GM18511 (cell line): Measurements from ENCODE around the gene EGR2.
"Not testable (repeated sequence)": the region's sequence is repeated elsewhere in the genome, so short reads cannot be mapped to it uniquely, and the experiment has no call there.

Source experiments
- ATAC-seq: cut with Tn5 transposase; IDR thresholded peaks from one replicate; pipeline ENCODE4 v1.9.1; 2021; ENCODE audit warnings: mild to moderate bottlenecking, moderate library complexity; ENCODE audit not compliant: unreplicated experiment

Gene EGR2

GRCh38 chr10:62795762-62796161, 20.4 kb downstream of the EGR2 start:
- no peak for ATAC-seq

- no peak for ATAC-seq
These were observed 21.1 kb downstream of the EGR2 start for GRCh38 chr10:62795100-62795499.

- no peak for ATAC-seq
These were observed 21.9 kb downstream of the EGR2 start for GRCh38 chr10:62794306-62794705.

DNA sequence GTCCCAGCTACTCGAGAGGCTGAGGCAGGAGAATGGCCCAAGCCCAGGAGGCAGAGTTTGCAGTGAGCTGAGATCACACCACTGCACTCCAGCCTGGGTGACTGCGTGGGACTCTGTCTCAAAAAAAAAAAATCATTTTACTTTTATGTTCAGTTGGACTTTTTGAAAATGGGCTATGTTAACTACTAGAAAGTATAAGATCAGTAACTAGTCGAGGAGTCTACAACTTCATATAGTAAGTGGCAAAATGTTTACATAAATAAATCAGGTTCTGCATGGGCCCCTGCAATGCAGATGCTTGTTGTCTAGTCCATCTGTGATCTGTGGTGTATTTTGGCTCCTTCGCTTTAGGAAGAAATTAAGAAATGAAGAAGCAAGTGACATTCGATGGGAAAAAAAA, 23.9 kb downstream of the EGR2 start:
- no peak for ATAC-seq

DNA sequence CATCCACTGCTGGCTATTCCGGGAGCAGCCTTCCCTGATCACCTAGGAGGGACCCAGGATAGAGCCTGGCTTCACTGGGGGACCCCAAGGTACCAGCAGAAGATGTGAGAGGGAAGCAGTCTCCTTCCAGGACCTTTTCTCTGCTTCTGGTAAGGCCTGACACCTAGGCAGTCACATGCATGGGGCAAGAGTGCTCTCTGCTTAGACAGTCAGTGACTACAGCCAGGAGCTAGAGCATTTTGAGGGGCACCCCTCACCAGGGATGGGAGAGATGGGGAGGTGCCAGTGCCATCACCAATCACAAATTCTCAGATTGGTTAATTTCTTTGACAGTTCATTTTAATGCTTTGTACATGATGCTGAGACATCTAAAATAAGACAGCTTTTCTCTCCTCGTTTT, 25.6 kb downstream of the EGR2 start:
- ATAC-seq = no peak

DNA sequence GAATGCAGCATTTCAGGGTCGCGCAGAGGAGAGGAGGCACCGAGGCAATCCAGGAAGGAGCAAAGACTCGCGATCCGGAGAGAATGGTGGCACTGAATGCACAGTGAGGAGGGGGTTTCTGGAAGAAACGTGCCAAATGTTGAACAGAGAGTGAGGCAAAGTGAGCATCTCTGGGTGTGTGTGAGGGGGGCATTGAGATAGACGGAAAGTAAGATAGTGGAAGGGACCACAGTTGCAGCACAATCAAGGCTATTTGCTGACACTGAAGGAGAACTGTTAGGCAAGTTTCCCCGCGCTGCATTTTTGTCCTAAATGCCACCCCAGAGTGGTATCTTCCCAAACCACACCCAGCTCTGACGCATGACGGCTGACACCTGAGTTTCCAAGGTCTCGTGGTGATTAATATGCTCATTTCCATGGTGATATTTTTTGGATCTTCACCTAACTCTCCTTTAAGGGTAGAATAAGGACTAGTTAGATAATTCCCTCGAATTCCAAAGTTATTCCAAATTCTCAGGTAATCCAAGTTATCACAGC, 26.1 kb downstream of the EGR2 start:
- no peak for ATAC-seq

DNA sequence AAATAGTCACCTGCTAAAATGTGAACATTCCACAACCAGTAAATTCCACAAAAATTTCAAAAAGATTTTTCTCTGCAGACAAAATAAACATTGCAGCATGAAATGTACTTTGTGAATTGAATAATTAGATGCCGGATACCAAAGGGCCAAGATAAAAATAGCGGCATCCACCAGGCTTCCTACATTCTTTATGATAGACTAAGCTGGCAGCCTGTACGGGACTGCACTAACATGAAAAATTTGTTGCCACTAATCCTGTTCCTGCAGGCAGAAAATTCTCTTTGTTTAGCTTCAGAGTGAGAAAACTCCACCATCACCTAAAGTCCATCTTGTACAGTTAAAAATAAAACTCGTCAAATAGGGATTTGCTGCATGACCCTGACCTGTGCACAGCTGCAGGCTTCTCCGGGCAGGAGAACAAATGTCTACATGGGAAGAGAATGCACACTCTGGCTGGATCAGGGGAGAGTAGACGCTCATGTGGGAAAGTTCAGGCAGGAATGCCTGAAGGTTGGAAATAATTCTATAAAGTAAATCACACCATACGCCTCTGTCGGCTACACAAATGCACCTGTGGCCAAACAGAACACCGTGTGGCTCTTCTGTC, 27.2 kb downstream of the EGR2 start:
- no peak for ATAC-seq

GRCh38 chr10:62788285-62788684, 27.9 kb downstream of the EGR2 start:
- not testable (repeated sequence) for ATAC-seq

DNA sequence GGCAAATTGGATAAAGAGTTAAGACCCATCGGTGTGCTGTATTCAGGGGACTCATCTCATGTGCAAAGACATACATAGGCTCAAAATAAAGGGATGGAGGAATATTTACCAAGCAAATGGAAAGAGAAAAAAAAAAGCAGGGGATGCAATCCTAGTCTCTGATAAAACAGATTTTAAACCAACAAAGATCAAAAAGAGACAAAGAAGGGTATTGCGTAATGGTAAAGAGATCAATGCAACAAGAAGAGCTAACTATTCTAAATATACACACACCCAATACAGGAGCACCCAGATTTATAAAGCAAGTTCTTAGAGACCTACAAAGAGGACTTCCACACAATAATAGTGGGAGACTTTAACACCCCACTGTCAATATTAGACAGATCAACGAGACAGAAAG, 31.6 kb downstream of the EGR2 start:
- not testable (repeated sequence) for ATAC-seq

DNA sequence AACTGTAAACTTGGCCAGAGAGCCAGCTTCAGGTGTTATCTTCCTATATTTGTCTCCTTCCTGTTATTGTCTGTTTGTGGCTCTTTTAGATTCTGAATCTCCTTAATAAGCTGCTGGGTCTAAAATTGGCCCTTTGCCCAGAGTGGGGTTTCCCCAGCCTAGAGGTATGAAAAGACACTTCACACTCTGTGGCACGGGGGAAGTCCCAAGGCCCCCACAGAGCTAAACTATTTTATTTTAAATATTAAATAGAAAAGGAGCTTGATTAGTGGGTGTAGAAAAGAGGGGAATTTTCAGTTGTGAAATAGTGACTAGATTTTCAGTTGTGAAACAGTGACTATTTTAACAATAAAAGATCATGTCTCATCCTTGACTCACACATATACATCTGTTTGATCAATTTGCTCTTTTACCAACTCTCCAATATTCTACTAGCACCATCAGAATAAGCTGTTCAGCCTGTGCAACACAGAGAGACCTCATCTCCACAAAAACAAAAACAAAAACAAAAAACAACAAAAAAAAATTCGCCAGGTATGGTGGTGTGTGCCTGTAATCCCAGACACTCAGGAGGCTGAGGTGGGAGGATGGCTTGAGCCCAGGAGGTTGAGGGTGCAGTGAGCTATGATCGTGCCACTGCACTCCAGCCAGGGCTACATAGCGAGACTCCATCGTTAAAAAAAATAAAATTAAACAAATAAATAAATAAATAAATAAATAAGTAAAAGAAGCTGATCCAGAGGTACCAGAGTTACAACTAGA, 36.5 kb downstream of the EGR2 start:
- ATAC-seq = peak; percentile 96

- peak; percentile 47 for ATAC-seq
These were observed 38.0 kb downstream of the EGR2 start for GRCh38 chr10:62778125-62778524.

GRCh38 chr10:62772186-62772974, 43.8 kb downstream of the EGR2 start:
- ATAC-seq = no peak

DNA sequence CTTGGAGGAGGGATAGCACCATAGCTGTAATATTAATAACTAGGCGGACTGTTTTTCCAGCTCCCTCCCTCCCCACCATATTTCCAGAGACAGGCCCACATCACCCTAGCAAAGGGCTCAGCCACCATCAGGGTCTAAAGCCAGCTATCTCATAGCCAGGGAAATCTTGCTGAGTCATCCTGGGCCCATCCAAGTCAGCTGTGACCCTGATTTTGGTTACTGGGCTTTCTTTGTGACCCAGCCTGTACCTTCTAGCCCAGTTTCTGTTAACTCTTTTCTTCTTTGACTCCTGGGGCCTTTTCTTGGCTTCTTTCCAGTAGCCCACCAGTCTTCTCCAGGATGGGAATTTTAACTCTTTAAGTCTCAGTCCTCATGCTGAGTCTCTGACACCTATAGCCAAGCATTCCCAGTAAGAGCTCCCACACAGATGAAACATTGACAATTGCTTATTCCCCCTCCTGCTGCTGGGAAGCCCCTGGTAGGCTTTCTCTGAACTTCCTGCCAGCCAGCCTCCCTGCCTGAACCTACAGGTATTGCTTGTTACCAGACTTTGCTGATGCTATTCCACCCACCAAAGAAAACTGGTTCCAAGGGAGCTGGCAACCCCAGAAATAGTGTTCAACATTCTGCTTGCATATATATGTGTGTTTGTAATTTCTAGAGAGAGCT, 46.5 kb downstream of the EGR2 start:
- ATAC-seq = peak; percentile 80

- no peak for ATAC-seq
These were observed 49.8 kb downstream of the EGR2 start for GRCh38 chr10:62766386-62766785.

DNA sequence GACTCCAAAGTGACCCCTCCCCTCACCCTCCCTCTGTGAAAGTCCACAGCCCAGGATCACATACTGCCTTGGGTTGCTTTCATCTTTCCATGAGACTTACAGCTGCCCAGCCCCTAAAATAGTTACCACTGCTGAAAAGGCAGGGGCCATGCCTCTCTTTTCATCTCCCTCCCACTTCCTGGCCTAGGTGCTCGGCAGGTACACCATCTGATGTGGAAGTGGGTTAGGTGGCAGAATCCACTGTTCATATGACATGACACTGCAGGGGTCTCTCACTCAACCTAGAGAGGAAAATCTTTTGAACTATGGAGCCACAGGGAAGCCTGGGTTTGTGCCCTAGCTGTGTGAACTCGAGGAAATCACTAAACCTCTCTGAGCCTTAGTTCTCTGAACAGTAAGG, 50.4 kb downstream of the EGR2 start:
- ATAC-seq = no peak

GRCh38 chr10:62764011-62764410, 52.2 kb downstream of the EGR2 start:
- no peak for ATAC-seq

DNA sequence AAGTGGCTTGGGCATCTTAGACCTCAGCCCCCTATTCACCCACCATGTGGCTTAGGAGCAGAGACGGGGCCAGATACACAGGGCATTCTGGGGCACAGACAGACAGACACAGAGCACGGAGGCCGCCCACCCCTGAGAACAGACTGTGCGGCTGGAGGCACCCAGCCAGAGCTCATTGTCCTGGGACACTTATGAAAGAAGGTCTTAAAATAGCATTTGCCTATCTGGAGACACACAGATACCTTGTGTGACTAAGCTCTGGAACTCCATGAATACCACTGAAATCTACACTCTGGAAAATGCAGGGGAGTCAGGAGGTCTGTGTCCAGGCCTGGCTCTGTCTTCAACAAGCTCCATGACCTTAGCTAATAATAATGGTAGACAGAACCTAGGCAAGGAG, 53.0 kb downstream of the EGR2 start:
- no peak for ATAC-seq
